ENCODE measurements around the gene GSTT2.

Gene GSTT2

GRCh38 chr22:24011735-24012068, 31.8 kb downstream of the GSTT2 start:
- TF ChIP-seq, protein P1, sequence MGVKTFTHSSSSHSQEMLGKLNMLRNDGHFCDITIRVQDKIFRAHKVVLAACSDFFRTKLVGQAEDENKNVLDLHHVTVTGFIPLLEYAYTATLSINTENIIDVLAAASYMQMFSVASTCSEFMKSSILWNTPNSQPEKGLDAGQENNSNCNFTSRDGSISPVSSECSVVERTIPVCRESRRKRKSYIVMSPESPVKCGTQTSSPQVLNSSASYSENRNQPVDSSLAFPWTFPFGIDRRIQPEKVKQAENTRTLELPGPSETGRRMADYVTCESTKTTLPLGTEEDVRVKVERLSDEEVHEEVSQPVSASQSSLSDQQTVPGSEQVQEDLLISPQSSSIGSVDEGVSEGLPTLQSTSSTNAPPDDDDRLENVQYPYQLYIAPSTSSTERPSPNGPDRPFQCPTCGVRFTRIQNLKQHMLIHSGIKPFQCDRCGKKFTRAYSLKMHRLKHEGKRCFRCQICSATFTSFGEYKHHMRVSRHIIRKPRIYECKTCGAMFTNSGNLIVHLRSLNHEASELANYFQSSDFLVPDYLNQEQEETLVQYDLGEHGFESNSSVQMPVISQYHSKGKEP (tag by site-specific recombination; IDR thresholded peaks at IDR 0.05), result no peak
- no peak for TF ChIP-seq ZSCAN4 (tag by site-specific recombination; IDR thresholded peaks at IDR 0.05)
- no peak for TF ChIP-seq ZNF221 (tag by site-specific recombination; IDR thresholded peaks at IDR 0.05; ENCODE audit: borderline replicate concordance)
- no peak for TF ChIP-seq ZNF626 (tag by site-specific recombination; IDR thresholded peaks at IDR 0.05)
- no peak for TF ChIP-seq ZNF350 (tag by site-specific recombination; IDR thresholded peaks at IDR 0.05)
- no peak for TF ChIP-seq KLF7 (tag by site-specific recombination; IDR thresholded peaks at IDR 0.05; ENCODE audit: borderline replicate concordance)
- TF ChIP-seq ZNF10 (tag by site-specific recombination; IDR thresholded peaks at IDR 0.05), result no peak
- no peak for TF ChIP-seq ZNF623 (tag by site-specific recombination; IDR thresholded peaks at IDR 0.05)
- TF ChIP-seq ZNF580 (tag by site-specific recombination; IDR thresholded peaks at IDR 0.05), result no peak
- TF ChIP-seq SP7 (tag by site-specific recombination; IDR thresholded peaks at IDR 0.05), result 0 out of 2 replicates have a peak, but pooled peaks have one; percentile 1
- TF ChIP-seq ZNF37A (tag by site-specific recombination; IDR thresholded peaks at IDR 0.05), result no peak
- no peak for TF ChIP-seq ZNF133 (tag by site-specific recombination; IDR thresholded peaks at IDR 0.05)
- TF ChIP-seq ZXDB (tag by site-specific recombination; IDR thresholded peaks at IDR 0.05), result peak; percentile 16; the same call in 1 of the 2 replicates
- TF ChIP-seq ZNF785 (tag by site-specific recombination; IDR thresholded peaks at IDR 0.05), result no peak
- no peak for TF ChIP-seq OVOL3 (tag by site-specific recombination; IDR thresholded peaks at IDR 0.05)
- no peak for TF ChIP-seq ZBTB48 (tag by site-specific recombination; IDR thresholded peaks at IDR 0.05)
- TF ChIP-seq ZFP41 (tag by site-specific recombination; IDR thresholded peaks at IDR 0.05; ENCODE audit: borderline replicate concordance), result no peak
- TF ChIP-seq, protein P2, sequence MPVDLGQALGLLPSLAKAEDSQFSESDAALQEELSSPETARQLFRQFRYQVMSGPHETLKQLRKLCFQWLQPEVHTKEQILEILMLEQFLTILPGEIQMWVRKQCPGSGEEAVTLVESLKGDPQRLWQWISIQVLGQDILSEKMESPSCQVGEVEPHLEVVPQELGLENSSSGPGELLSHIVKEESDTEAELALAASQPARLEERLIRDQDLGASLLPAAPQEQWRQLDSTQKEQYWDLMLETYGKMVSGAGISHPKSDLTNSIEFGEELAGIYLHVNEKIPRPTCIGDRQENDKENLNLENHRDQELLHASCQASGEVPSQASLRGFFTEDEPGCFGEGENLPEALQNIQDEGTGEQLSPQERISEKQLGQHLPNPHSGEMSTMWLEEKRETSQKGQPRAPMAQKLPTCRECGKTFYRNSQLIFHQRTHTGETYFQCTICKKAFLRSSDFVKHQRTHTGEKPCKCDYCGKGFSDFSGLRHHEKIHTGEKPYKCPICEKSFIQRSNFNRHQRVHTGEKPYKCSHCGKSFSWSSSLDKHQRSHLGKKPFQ (tag by site-specific recombination; IDR thresholded peaks at IDR 0.05), result no peak
- TF ChIP-seq, protein P3, sequence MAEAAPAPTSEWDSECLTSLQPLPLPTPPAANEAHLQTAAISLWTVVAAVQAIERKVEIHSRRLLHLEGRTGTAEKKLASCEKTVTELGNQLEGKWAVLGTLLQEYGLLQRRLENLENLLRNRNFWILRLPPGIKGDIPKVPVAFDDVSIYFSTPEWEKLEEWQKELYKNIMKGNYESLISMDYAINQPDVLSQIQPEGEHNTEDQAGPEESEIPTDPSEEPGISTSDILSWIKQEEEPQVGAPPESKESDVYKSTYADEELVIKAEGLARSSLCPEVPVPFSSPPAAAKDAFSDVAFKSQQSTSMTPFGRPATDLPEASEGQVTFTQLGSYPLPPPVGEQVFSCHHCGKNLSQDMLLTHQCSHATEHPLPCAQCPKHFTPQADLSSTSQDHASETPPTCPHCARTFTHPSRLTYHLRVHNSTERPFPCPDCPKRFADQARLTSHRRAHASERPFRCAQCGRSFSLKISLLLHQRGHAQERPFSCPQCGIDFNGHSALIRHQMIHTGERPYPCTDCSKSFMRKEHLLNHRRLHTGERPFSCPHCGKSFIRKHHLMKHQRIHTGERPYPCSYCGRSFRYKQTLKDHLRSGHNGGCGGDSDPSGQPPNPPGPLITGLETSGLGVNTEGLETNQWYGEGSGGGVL (tag by site-specific recombination; IDR thresholded peaks at IDR 0.05), result no peak
- TF ChIP-seq GFI1B (tag by site-specific recombination; IDR thresholded peaks at IDR 0.05), result no peak
- no peak for TF ChIP-seq ZNF157 (tag by site-specific recombination; IDR thresholded peaks at IDR 0.05)
- TF ChIP-seq FEZF1 (tag by site-specific recombination; IDR thresholded peaks at IDR 0.05), result no peak
- TF ChIP-seq ZEB2 (tag by site-specific recombination; IDR thresholded peaks at IDR 0.05), result peak; percentile 50; the same call in 1 of the 2 replicates
- TF ChIP-seq ZNF335 (tag by site-specific recombination; conservative IDR thresholded peaks at IDR 0.05), result peak; percentile 24
- TF ChIP-seq HOXA7 (CRISPR knock-in tag; IDR thresholded peaks at IDR 0.05; ENCODE audit: borderline replicate concordance), result no peak
- no peak for TF ChIP-seq KLF1 (tag by site-specific recombination; IDR thresholded peaks at IDR 0.05)
- H3K4me1 ChIP-seq (ENCODE audit: control insufficient read depth, insufficient read depth, low read length), result no peaks in the 10 kb centered on the region
- peaks cover 0 to 2% of the 10 kb centered on the region in 2 experiments; a peak in 2 of 3 replicates for H3K36me3 ChIP-seq (ENCODE audit: control insufficient read depth in 2 of 2, insufficient read depth in 1 of 2, low read length in 2 of 2)
- POLR2A ChIA-PET, result interaction anchor here (1.0 to 1.4 kb wide), 2 partner anchors 34 to 543 kb away, joined by 3 to 5 read pairs; partner anchors contain the start of gene GUCD1
- CTCF ChIA-PET, result interaction anchor here (0.6 to 0.9 kb wide), 2 partner anchors 100 to 142 kb away, joined by 3 to 4 read pairs; no protein-coding TSS in a partner anchor
- H3K27ac ChIP-seq (ENCODE audit: extremely low read depth, low read depth, low read length), result peak overlapping the region; percentile 72
- H3K4me3 ChIP-seq (ENCODE audit: low read depth, low read length), result peak overlapping the region; percentile 85
- H3K9me3 ChIP-seq (ENCODE audit: control insufficient read depth, insufficient read depth, low read depth, low read length), result no peaks in the 10 kb centered on the region

All from HEK293 (cell line).